Measurements from ENCODE around the gene SLC39A11. TPM values are rescaled to one million over a fixed set of nuclear protein-coding genes. Genes with fewer than 3 reads are reported as not detected.

SLC39A11 gene
- total RNA-seq, 1 experiment from 2014 or later: 15.8 TPM

GRCh38 chr17:72733619-72734282 is 358.7 kb downstream of the SLC39A11 start:
- Histone ChIP-seq H3K4me3 (no peak overlapping the region), H3K4me1 (replicated peaks) (no peaks in the 10 kb centered on the region), H3K36me3 (no peaks in the 10 kb centered on the region), H3K27me3 (replicated peaks) (no peaks in the 10 kb centered on the region; the same call in 1 of the 2 replicates), H3K9me3 (replicated peaks) (no peaks in the 10 kb centered on the region), H3K27ac (no peak overlapping the region)
- no peak for DNase-seq (ENCODE audit: low read depth in 1 of 2, low spot score in 2 of 2)

GRCh38 chr17:72732893-72733618 is 359.4 kb downstream of the SLC39A11 start:
- H3K27ac ChIP-seq: no peak overlapping the region
- H3K4me1 ChIP-seq (replicated peaks): no peaks in the 10 kb centered on the region
- no peak overlapping the region for H3K4me3 ChIP-seq
- no peaks in the 10 kb centered on the region; the same call in 1 of the 2 replicates for H3K27me3 ChIP-seq (replicated peaks)
- no peaks in the 10 kb centered on the region for H3K36me3 ChIP-seq
- H3K9me3 ChIP-seq (replicated peaks): no peaks in the 10 kb centered on the region
- DNase-seq (ENCODE audit: low read depth in 1 of 2, low spot score in 2 of 2): no peak

GRCh38 chr17:72730077-72730476 is 362.4 kb downstream of the SLC39A11 start:
- Histone ChIP-seq H3K4me3 (no peak overlapping the region), H3K36me3 (no peaks in the 10 kb centered on the region), H3K9me3 (replicated peaks) (no peaks in the 10 kb centered on the region), H3K4me1 (replicated peaks) (peaks cover 10% of the 10 kb centered on the region), H3K27me3 (replicated peaks) (no peaks in the 10 kb centered on the region; the same call in 1 of the 2 replicates), H3K27ac (no peak overlapping the region)
- DNase-seq (ENCODE audit: low read depth in 1 of 2, low spot score in 2 of 2): no peak

- peaks cover 16% of the 10 kb centered on the region for H3K4me1 ChIP-seq (replicated peaks)
- DNase-seq (ENCODE audit: low read depth in 1 of 2, low spot score in 2 of 2): peak in 1 of 2 experiments; percentile 39
- no peak overlapping the region for H3K4me3 ChIP-seq
- no peak overlapping the region for H3K27ac ChIP-seq
- no peaks in the 10 kb centered on the region for H3K36me3 ChIP-seq
- H3K9me3 ChIP-seq (replicated peaks): no peaks in the 10 kb centered on the region
- no peaks in the 10 kb centered on the region; the same call in 1 of the 2 replicates for H3K27me3 ChIP-seq (replicated peaks)
Observed at GRCh38 chr17:72726936-72727335, 365.6 kb downstream of the SLC39A11 start.

GRCh38 chr17:72725433-72726068 is 366.9 kb downstream of the SLC39A11 start:
- peak in 1 of 2 experiments; percentile 45 for DNase-seq (ENCODE audit: low read depth in 1 of 2, low spot score in 2 of 2)
- H3K36me3 ChIP-seq: no peaks in the 10 kb centered on the region
- H3K27me3 ChIP-seq (replicated peaks): no peaks in the 10 kb centered on the region; the same call in 1 of the 2 replicates
- no peak overlapping the region for H3K27ac ChIP-seq
- no peak overlapping the region for H3K4me3 ChIP-seq
- no peaks in the 10 kb centered on the region for H3K9me3 ChIP-seq (replicated peaks)
- H3K4me1 ChIP-seq (replicated peaks): peaks cover 16% of the 10 kb centered on the region

- Histone ChIP-seq H3K4me3 (no peak overlapping the region), H3K27ac (no peak overlapping the region), H3K27me3 (replicated peaks) (no peaks in the 10 kb centered on the region), H3K36me3 (no peaks in the 10 kb centered on the region), H3K4me1 (replicated peaks) (peaks cover 24% of the 10 kb centered on the region), H3K9me3 (replicated peaks) (no peaks in the 10 kb centered on the region)
- no peak for DNase-seq (ENCODE audit: low read depth in 1 of 2, low spot score in 2 of 2)
Observed at GRCh38 chr17:72724267-72724666, 368.2 kb downstream of the SLC39A11 start.

- no peaks in the 10 kb centered on the region for H3K27me3 ChIP-seq (replicated peaks)
- no peaks in the 10 kb centered on the region for H3K36me3 ChIP-seq
- H3K9me3 ChIP-seq (replicated peaks): no peaks in the 10 kb centered on the region
- DNase-seq (ENCODE audit: low read depth in 1 of 2, low spot score in 2 of 2): no peak
- H3K4me1 ChIP-seq (replicated peaks): peaks cover 27% of the 10 kb centered on the region
- H3K4me3 ChIP-seq: no peak overlapping the region
- H3K27ac ChIP-seq: no peak overlapping the region
Observed at GRCh38 chr17:72723711-72724110, 368.8 kb downstream of the SLC39A11 start.

- Histone ChIP-seq H3K27me3 (replicated peaks) (no peaks in the 10 kb centered on the region), H3K9me3 (replicated peaks) (no peaks in the 10 kb centered on the region), H3K36me3 (no peaks in the 10 kb centered on the region), H3K4me1 (replicated peaks) (peaks cover 34% of the 10 kb centered on the region), H3K4me3 (no peak overlapping the region), H3K27ac (no peak overlapping the region)
- DNase-seq (ENCODE audit: low read depth in 1 of 2, low spot score in 2 of 2): no peak
Observed at GRCh38 chr17:72720494-72720825, 372.0 kb downstream of the SLC39A11 start.

- Histone ChIP-seq H3K27ac (peak overlapping the region; percentile 18), H3K36me3 (no peaks in the 10 kb centered on the region)
- DNase-seq (ENCODE audit: low read depth in 1 of 2, low spot score in 2 of 2): peak; percentile 48 to 68
Observed at GRCh38 chr17:72719578-72720493, 372.7 kb downstream of the SLC39A11 start.

GRCh38 chr17:72719206-72719577 is 373.3 kb downstream of the SLC39A11 start:
- Histone ChIP-seq H3K36me3 (no peaks in the 10 kb centered on the region), H3K27ac (peak overlapping the region; percentile 18), H3K27me3 (replicated peaks) (no peaks in the 10 kb centered on the region), H3K9me3 (replicated peaks) (no peaks in the 10 kb centered on the region), H3K4me3 (no peak overlapping the region), H3K4me1 (replicated peaks) (peaks cover 33% of the 10 kb centered on the region)
- DNase-seq (ENCODE audit: low read depth in 1 of 2, low spot score in 2 of 2): no peak

More at GRCh38 chr17:72719578-72720493, 372.7 kb downstream of the SLC39A11 start:
- Histone ChIP-seq H3K4me3 (no peak overlapping the region), H3K27me3 (replicated peaks) (no peaks in the 10 kb centered on the region), H3K4me1 (replicated peaks) (peaks cover 36% of the 10 kb centered on the region), H3K9me3 (replicated peaks) (no peaks in the 10 kb centered on the region)

GRCh38 chr17:72717676-72718075 is 374.8 kb downstream of the SLC39A11 start:
- H3K27ac ChIP-seq: no peak overlapping the region
- H3K4me1 ChIP-seq (replicated peaks): peaks cover 31% of the 10 kb centered on the region
- no peak overlapping the region for H3K4me3 ChIP-seq
- H3K27me3 ChIP-seq (replicated peaks): no peaks in the 10 kb centered on the region
- H3K36me3 ChIP-seq: no peaks in the 10 kb centered on the region
- no peak for DNase-seq (ENCODE audit: low read depth in 1 of 2, low spot score in 2 of 2)
- no peaks in the 10 kb centered on the region for H3K9me3 ChIP-seq (replicated peaks)

- no peaks in the 10 kb centered on the region for H3K36me3 ChIP-seq
- peaks cover 31% of the 10 kb centered on the region for H3K4me1 ChIP-seq (replicated peaks)
- no peaks in the 10 kb centered on the region for H3K27me3 ChIP-seq (replicated peaks)
- H3K4me3 ChIP-seq: no peak overlapping the region
- no peak for DNase-seq (ENCODE audit: low read depth in 1 of 2, low spot score in 2 of 2)
- H3K9me3 ChIP-seq (replicated peaks): no peaks in the 10 kb centered on the region
- H3K27ac ChIP-seq: no peak overlapping the region
Observed at GRCh38 chr17:72717276-72717675, 375.2 kb downstream of the SLC39A11 start.

GRCh38 chr17:72715906-72716572 is 376.4 kb downstream of the SLC39A11 start:
- H3K4me1 ChIP-seq (replicated peaks): peaks cover 31% of the 10 kb centered on the region
- H3K27ac ChIP-seq: peak overlapping the region; percentile 62
- H3K27me3 ChIP-seq (replicated peaks): no peaks in the 10 kb centered on the region
- peak; percentile 86 to 98 for DNase-seq (ENCODE audit: low read depth in 1 of 2, low spot score in 2 of 2)
- H3K9me3 ChIP-seq (replicated peaks): no peaks in the 10 kb centered on the region
- H3K4me3 ChIP-seq: no peak overlapping the region
- H3K36me3 ChIP-seq: no peaks in the 10 kb centered on the region
